SHP77 (cell line): ENCODE results near the gene PRR5L.

Experiments
- DNase-seq, 2 experiments: peaks; one replicate each; lab custom pipeline; 2025; lab: John Stamatoyannopoulos, UW

Gene PRR5L

GRCh38 chr11:36436589-36436988, 140.5 kb downstream of the PRR5L start:
- no peak for DNase-seq

GRCh38 chr11:36437413-36437812, 141.3 kb downstream of the PRR5L start:
- no peak for DNase-seq

- DNase-seq = no peak
Measured at GRCh38 chr11:36438126-36438525, 142.0 kb downstream of the PRR5L start.

- DNase-seq = no peak
Measured at GRCh38 chr11:36441610-36442208, 145.6 kb downstream of the PRR5L start.

GRCh38 chr11:36443661-36444060, 147.6 kb downstream of the PRR5L start:
- DNase-seq = no peak

GRCh38 chr11:36446135-36446534, 150.0 kb downstream of the PRR5L start:
- no peak for DNase-seq

- no peak for DNase-seq
Measured at GRCh38 chr11:36447514-36447913, 151.4 kb downstream of the PRR5L start.

- DNase-seq = no peak
Measured at GRCh38 chr11:36447947-36448346, 151.9 kb downstream of the PRR5L start.

- DNase-seq = no peak
Measured at GRCh38 chr11:36449561-36450096, 153.5 kb downstream of the PRR5L start.

- no peak for DNase-seq
Measured at GRCh38 chr11:36450110-36450572, 154.1 kb downstream of the PRR5L start.

GRCh38 chr11:36451045-36451444, 155.0 kb downstream of the PRR5L start:
- DNase-seq = no peak

- no peak for DNase-seq
Measured at GRCh38 chr11:36451681-36452080, 155.6 kb downstream of the PRR5L start.

GRCh38 chr11:36452236-36452940, 156.3 kb downstream of the PRR5L start:
- DNase-seq = no peak

GRCh38 chr11:36452961-36453360, 156.9 kb downstream of the PRR5L start:
- DNase-seq = no peak

- no peak for DNase-seq
Measured at GRCh38 chr11:36453678-36454077, 157.6 kb downstream of the PRR5L start.

- DNase-seq = no peak
Measured at GRCh38 chr11:36454551-36454940, 158.5 kb downstream of the PRR5L start.

GRCh38 chr11:36454941-36455631, 159.0 kb downstream of the PRR5L start:
- DNase-seq = no peak

GRCh38 chr11:36455658-36456111, 159.6 kb downstream of the PRR5L start:
- DNase-seq = no peak

- DNase-seq = no peak
Measured at GRCh38 chr11:36456156-36456555, 160.1 kb downstream of the PRR5L start.

GRCh38 chr11:36458129-36458915, 162.2 kb downstream of the PRR5L start:
- DNase-seq = no peak

- DNase-seq = no peak
Measured at GRCh38 chr11:36459046-36459445, 163.0 kb downstream of the PRR5L start.

- no peak for DNase-seq
Measured at GRCh38 chr11:36460220-36460619, 164.1 kb downstream of the PRR5L start.
